Endothelial cell of umbilical vein (primary cell): ENCODE results near the gene PCNA. TPM values are rescaled to one million over a fixed set of nuclear protein-coding genes. Genes with fewer than 3 reads are reported as not detected.

Experiments
- BruUV-seq: library from RNA; stranded (reverse); fragments of 400-500 nt; replicated peaks from 2 replicates; lab custom pipeline; 2021; lab: Mats Ljungman, UMichigan
- CTCF ChIA-PET: fragments of 300-600, 350-600 bp; sonication (Branson Sonifier 250); formaldehyde crosslinking; loops from one replicate; lab custom pipeline; 2021; ENCODE audit warnings: antibody characterized with exemption, inconsistent platforms; lab: Charles Lee
- POLR2A ChIA-PET: fragments of 300-600, 350-600 bp; sonication (Branson Sonifier 250); formaldehyde crosslinking; loops from one replicate; lab custom pipeline; 2021; ENCODE audit warnings: antibody characterized with exemption, inconsistent platforms; lab: Charles Lee
- DNase-seq: peaks from one replicate; pipeline ENCODE4 v3.0.0-alpha.2; 2011; ENCODE audit warnings: low read depth, low spot score
- FAIRE-seq: peaks from 2 replicates; lab custom pipeline; 2011; peaks lifted over from hg19 to GRCh38; lab: Jason Lieb, UNC
- H2AFZ ChIP-seq: 2 replicates; pipeline ENCODE4 v1.6.0; 2012; ENCODE audit warnings: low read depth, low read length, control low read depth, inconsistent platforms
- H3K27ac ChIP-seq: 2 replicates; pipeline ENCODE4 v1.5.1; 2011; ENCODE audit warnings: low read depth, mild to moderate bottlenecking, control low read depth, low read length, moderate library complexity; ENCODE audit not compliant: insufficient read depth
- H3K27me3 ChIP-seq, 2 experiments: 2 replicates each; pipeline versions ENCODE4 v1.6.0 to v1.6.1; 2011; ENCODE audit warnings: low read length in 2 of 2, mixed read lengths in 1 of 2; ENCODE audit not compliant: control insufficient read depth in 2 of 2, insufficient read depth in 2 of 2
- H3K36me3 ChIP-seq, 2 experiments: 2 replicates in 1 of 2; 3 replicates in 1 of 2; pipeline ENCODE4 v1.5.1; 2011; ENCODE audit warnings: low read length in 2 of 2, mild to moderate bottlenecking in 1 of 2, moderate library complexity in 1 of 2; ENCODE audit not compliant: control insufficient read depth in 2 of 2, insufficient read depth in 2 of 2; ENCODE audit errors: extremely low read depth in 1 of 2
- H3K4me1 ChIP-seq: 3 replicates; pipeline ENCODE4 v1.5.1; 2011; ENCODE audit warnings: mild to moderate bottlenecking, low read length; ENCODE audit not compliant: control insufficient read depth, insufficient read depth; ENCODE audit errors: extremely low read depth
- H3K4me2 ChIP-seq: 2 replicates; pipeline ENCODE4 v1.6.1; 2011; ENCODE audit warnings: low read length, control low read depth, mixed read lengths; ENCODE audit not compliant: insufficient read depth
- H3K4me3 ChIP-seq, 3 experiments: fragments of 200-600 bp in 1 of 3; sonication (generic), shearing (Covaris generic) in 1 of 3; replicated peaks in 1 of 3; 2 replicates each; pipeline ENCODE4 v1.5.1; 2011 to 2016; ENCODE audit warnings: control low read depth in 3 of 3, low read length in 3 of 3, mild to moderate bottlenecking in 2 of 3, inconsistent platforms in 1 of 3, low read depth in 1 of 3, moderate library complexity in 1 of 3; ENCODE audit not compliant: insufficient read depth in 1 of 3
- H3K79me2 ChIP-seq: 2 replicates; pipeline ENCODE4 v1.6.0; 2012; ENCODE audit warnings: low read length, inconsistent platforms; ENCODE audit not compliant: control insufficient read depth, insufficient read depth
- H3K9ac ChIP-seq: replicated peaks from 2 replicates; pipeline ENCODE3; 2011; ENCODE audit warnings: low read length, control low read depth; ENCODE audit not compliant: insufficient read depth; ENCODE audit errors: extremely low read depth
- H3K9me1 ChIP-seq: replicated peaks from 3 replicates; pipeline ENCODE4 v1.6.0; 2011; ENCODE audit warnings: mild to moderate bottlenecking, low read length; ENCODE audit not compliant: control insufficient read depth, insufficient read depth; ENCODE audit errors: extremely low read depth
- H3K9me3 ChIP-seq: replicated peaks from 2 replicates; pipeline ENCODE4 v1.5.1; 2012; ENCODE audit warnings: low read length, inconsistent platforms; ENCODE audit not compliant: control insufficient read depth, insufficient read depth
- H4K20me1 ChIP-seq: replicated peaks from 2 replicates; pipeline ENCODE3; 2011; ENCODE audit warnings: mild to moderate bottlenecking, low read length; ENCODE audit not compliant: control insufficient read depth, insufficient read depth; ENCODE audit errors: extremely low read depth
- EZH2 ChIP-seq: IDR thresholded peaks from 2 replicates; pipeline ENCODE4 v1.6.1; 2012; ENCODE audit warnings: borderline replicate concordance, low read depth, mild to moderate bottlenecking, moderate library complexity, low read length, inconsistent platforms; ENCODE audit not compliant: severe bottlenecking
- FOS ChIP-seq: IDR thresholded peaks from 2 replicates; pipeline ENCODE4 v1.6.1; 2011; ENCODE audit warnings: mild to moderate bottlenecking, low read length, moderate library complexity, borderline replicate concordance; ENCODE audit not compliant: insufficient read depth
- GATA2 ChIP-seq: IDR thresholded peaks from 2 replicates; pipeline ENCODE4 v1.7.0; 2011; ENCODE audit warnings: low read depth, mild to moderate bottlenecking, moderate library complexity, mixed read lengths, low read length; ENCODE audit not compliant: insufficient read length, insufficient read depth
- JUN ChIP-seq: IDR thresholded peaks from 2 replicates; pipeline ENCODE4 v1.6.1; 2011; ENCODE audit warnings: borderline replicate concordance, low read depth; ENCODE audit not compliant: insufficient read length, insufficient read depth
- MYC ChIP-seq: IDR thresholded peaks from one replicate; pipeline ENCODE4 v1.6.1; 2011; ENCODE audit warnings: mild to moderate bottlenecking, low read depth, low read length
- POLR2A ChIP-seq: IDR thresholded peaks from 2 replicates; pipeline ENCODE4 v1.6.1; 2012; ENCODE audit warnings: low read depth, mild to moderate bottlenecking, control low read depth, low read length
- POLR2AphosphoS5 ChIP-seq: IDR thresholded peaks from 2 replicates; pipeline ENCODE4 v1.6.1; 2012; ENCODE audit warnings: low read depth, mild to moderate bottlenecking, control low read depth, low read length, moderate library complexity; ENCODE audit not compliant: insufficient read depth
- dilution Hi-C: fragments of 300-500 bp; cut with MboI; formaldehyde crosslinking; loops from one replicate; pipeline ENCODE4 v1.15.0; 2019; ENCODE audit warnings: low sequenced_read_pairs; ENCODE audit not compliant: extremely low pct_ligation_motif_present
- intact Hi-C: fragments of 100-400 bp; cut with micrococcal nuclease; formaldehyde crosslinking; loops from one replicate; pipeline ENCODE4 v1.10.0; 2022
- polyA plus RNA-seq, 4 experiments: library from polyadenylated mRNA; depleted of rRNA in 3 of 4; stranded (reverse) in 3 of 4; unstranded in 1 of 4; fragments of >200 nt; gene quantifications; 2 replicates each; pipeline versions ENCODE4 v1.2.1 to v1.2.3, GENCODE V29; 2011 to 2012; ENCODE audit warnings: missing spikeins in 1 of 4
- total RNA-seq: library from RNA; stranded (reverse); gene quantifications from 2 replicates; pipeline ENCODE4 v1.2.3, GENCODE V29; 2021
- TF ChIP-seq, protein P1 (sequence below): IDR thresholded peaks from 2 replicates; pipeline ENCODE4 v1.6.1; 2011; ENCODE audit not compliant: insufficient read depth, insufficient read length
- TF ChIP-seq, protein P2 (sequence below), 2 donors: IDR thresholded peaks; 1 replicate in 1 of 2; 2 replicates in 1 of 2; pipeline ENCODE4 v1.5.1; 2011; ENCODE audit warnings: low read length in 2 of 2, mild to moderate bottlenecking in 2 of 2, moderate library complexity in 2 of 2, control low read depth in 1 of 2, inconsistent platforms in 1 of 2, low read depth in 1 of 2; ENCODE audit not compliant: insufficient read depth in 1 of 2; ENCODE audit errors: extremely low read depth in 1 of 2

The PCNA gene
- total and polyA plus RNA-seq, 2 donors (not counting 3 experiments of a cell fraction or from before 2014, with no cell fraction given): 175 to 295 TPM

DNA sequence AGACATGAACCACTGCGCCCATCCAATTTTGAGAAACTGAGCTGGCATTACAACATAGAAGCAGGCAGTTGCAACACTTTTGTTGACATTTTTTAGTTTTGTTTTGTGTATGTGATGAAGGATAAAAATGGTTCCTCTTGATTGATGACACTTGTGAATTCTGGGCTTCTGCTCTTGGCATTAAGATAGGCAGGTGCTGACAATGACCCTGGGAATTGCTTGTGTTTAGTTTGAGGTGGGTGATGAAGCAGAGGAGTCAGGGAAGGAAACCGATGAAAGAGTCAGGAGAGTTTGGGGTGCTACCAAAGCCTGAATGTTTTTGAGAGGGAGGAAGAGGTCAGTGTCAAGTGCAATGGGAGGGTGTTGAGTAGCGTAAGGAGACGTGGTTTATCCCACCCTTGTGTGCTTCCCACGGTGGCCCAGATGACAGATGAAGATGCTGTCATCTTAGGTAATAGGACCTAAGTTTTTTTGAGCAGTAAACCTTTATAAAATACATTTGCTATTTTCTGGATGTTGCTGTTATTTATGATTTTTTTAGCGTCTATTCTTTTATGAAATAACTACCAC is 26.4 kb upstream of the PCNA start:
- Histone ChIP-seq H3K9me3 (no peaks in the 10 kb centered on the region), H3K79me2 (peaks cover 23% of the 10 kb centered on the region), H3K4me1 (no peaks in the 10 kb centered on the region), H3K9me1 (no peaks in the 10 kb centered on the region), H4K20me1 (peaks cover 2% of the 10 kb centered on the region), H3K4me3 (no peak overlapping the region), H2AFZ (no peak overlapping the region), H3K27me3 (no peaks in the 10 kb centered on the region), H3K36me3 (no peaks in the 10 kb centered on the region), H3K4me2 (no peak overlapping the region), H3K27ac (no peak overlapping the region), H3K9ac (no peak overlapping the region)
- ChIA-PET POLR2A (no interaction called here), CTCF (interaction anchor here (1.1 kb wide), 1 partner anchor 24 kb away, joined by 3 read pairs; no protein-coding TSS in a partner anchor)
- TF ChIP-seq POLR2AphosphoS5: no peak
- TF ChIP-seq FOS: no peak
- TF ChIP-seq POLR2A: no peak
- TF ChIP-seq, protein P1, sequence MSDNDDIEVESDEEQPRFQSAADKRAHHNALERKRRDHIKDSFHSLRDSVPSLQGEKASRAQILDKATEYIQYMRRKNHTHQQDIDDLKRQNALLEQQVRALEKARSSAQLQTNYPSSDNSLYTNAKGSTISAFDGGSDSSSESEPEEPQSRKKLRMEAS: no peak
- no peak for TF ChIP-seq GATA2
- no peak for TF ChIP-seq MYC
- TF ChIP-seq EZH2: no peak
- no peak for TF ChIP-seq JUN
- TF ChIP-seq, protein P2, sequence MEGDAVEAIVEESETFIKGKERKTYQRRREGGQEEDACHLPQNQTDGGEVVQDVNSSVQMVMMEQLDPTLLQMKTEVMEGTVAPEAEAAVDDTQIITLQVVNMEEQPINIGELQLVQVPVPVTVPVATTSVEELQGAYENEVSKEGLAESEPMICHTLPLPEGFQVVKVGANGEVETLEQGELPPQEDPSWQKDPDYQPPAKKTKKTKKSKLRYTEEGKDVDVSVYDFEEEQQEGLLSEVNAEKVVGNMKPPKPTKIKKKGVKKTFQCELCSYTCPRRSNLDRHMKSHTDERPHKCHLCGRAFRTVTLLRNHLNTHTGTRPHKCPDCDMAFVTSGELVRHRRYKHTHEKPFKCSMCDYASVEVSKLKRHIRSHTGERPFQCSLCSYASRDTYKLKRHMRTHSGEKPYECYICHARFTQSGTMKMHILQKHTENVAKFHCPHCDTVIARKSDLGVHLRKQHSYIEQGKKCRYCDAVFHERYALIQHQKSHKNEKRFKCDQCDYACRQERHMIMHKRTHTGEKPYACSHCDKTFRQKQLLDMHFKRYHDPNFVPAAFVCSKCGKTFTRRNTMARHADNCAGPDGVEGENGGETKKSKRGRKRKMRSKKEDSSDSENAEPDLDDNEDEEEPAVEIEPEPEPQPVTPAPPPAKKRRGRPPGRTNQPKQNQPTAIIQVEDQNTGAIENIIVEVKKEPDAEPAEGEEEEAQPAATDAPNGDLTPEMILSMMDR (IDR thresholded peaks at IDR 0.05; ENCODE audit: extremely low read depth in 1 of 2, insufficient read depth in 1 of 2, low read depth in 1 of 2, low read length in 2 of 2): no peak
- dilution Hi-C loops (no loop called here), intact Hi-C loops (no loop called here)
- BruUV-seq: no TSS peak
- FAIRE-seq: no peak
- DNase-seq: no peak
